ENCODE data around the gene FCHO2. TPM values are rescaled to one million over a fixed set of nuclear protein-coding genes. Genes with fewer than 3 reads are reported as not detected.
A peak's percentile ranks its signal among the peaks of the same experiment; 100 is the strongest.

Gene FCHO2
- total RNA-seq, 2 experiments from 2014 or later, result 0.54 to 0.93 TPM

- DNase-seq, result no peak
- H3K4me3 Mint-ChIP-seq, result peak within 1 kb of the TSS; percentile 37
- CTCF ChIA-PET, result no interaction called here
- peaks cover 22% of the 10 kb centered on the region for H3K4me1 Mint-ChIP-seq (ENCODE audit: low read depth)
- no peaks in the 10 kb centered on the region for H3K36me3 Mint-ChIP-seq (ENCODE audit: low read depth)
- H3K27me3 Mint-ChIP-seq (ENCODE audit: low read depth), result peaks cover 67% of the 10 kb centered on the region
- H3K9me3 Mint-ChIP-seq, result no peaks in the 10 kb centered on the region
- no peak within 1 kb of the TSS for H3K27ac Mint-ChIP-seq
- intact Hi-C loops (cut with micrococcal nuclease), result no loop called here
Measured at GRCh38 chr5:73120222-73121118, 164.6 kb downstream of the FCHO2 start, which contains the start of gene TMEM171. Gene TMEM171, plus strand, starts transcription at chr5:73120575. Its CDS starts 2,799 bp downstream, at chr5:73123374.

- H3K4me1 Mint-ChIP-seq (ENCODE audit: low read depth), result peaks cover 22% of the 10 kb centered on the region
- no peaks in the 10 kb centered on the region for H3K9me3 Mint-ChIP-seq
- intact Hi-C loops (cut with micrococcal nuclease), result no loop called here
- H3K4me3 Mint-ChIP-seq, result peak overlapping the region; percentile 37
- CTCF ChIA-PET, result no interaction called here
- H3K27ac Mint-ChIP-seq, result no peak overlapping the region
- H3K27me3 Mint-ChIP-seq (ENCODE audit: low read depth), result peaks cover 67% of the 10 kb centered on the region
- DNase-seq, result no peak
- H3K36me3 Mint-ChIP-seq (ENCODE audit: low read depth), result no peaks in the 10 kb centered on the region
Measured at GRCh38 chr5:73121119-73121463, 165.2 kb downstream of the FCHO2 start.

- CTCF ChIA-PET, result no interaction called here
- intact Hi-C loops (cut with micrococcal nuclease), result loop anchor here (1.0 kb wide), 1 partner anchor 37 kb away; no protein-coding TSS in a partner anchor
- H3K4me3 Mint-ChIP-seq, result no peak overlapping the region
- no peaks in the 10 kb centered on the region for H3K9me3 Mint-ChIP-seq
- no peak overlapping the region for H3K27ac Mint-ChIP-seq
- peaks cover 60% of the 10 kb centered on the region for H3K27me3 Mint-ChIP-seq (ENCODE audit: low read depth)
- DNase-seq, result peak; percentile 18
- H3K36me3 Mint-ChIP-seq (ENCODE audit: low read depth), result no peaks in the 10 kb centered on the region
- H3K4me1 Mint-ChIP-seq (ENCODE audit: low read depth), result peaks cover 22% of the 10 kb centered on the region
Measured at GRCh38 chr5:73122875-73123810, 167.3 kb downstream of the FCHO2 start.

- intact Hi-C loops (cut with micrococcal nuclease), result no loop called here
Measured at GRCh38 chr5:73125289-73125688, 169.4 kb downstream of the FCHO2 start.

GRCh38 chr5:73126381-73126780 is 170.5 kb downstream of the FCHO2 start:
- Mint-ChIP-seq H3K27me3 (ENCODE audit: low read depth) (peaks cover 62% of the 10 kb centered on the region), H3K9me3 (no peaks in the 10 kb centered on the region), H3K4me1 (ENCODE audit: low read depth) (peaks cover 11% of the 10 kb centered on the region), H3K4me3 (no peak overlapping the region), H3K27ac (no peak overlapping the region), H3K36me3 (ENCODE audit: low read depth) (no peaks in the 10 kb centered on the region)
- CTCF ChIA-PET, result no interaction called here
- intact Hi-C loops (cut with micrococcal nuclease), result no loop called here
- DNase-seq, result no peak

More at GRCh38 chr5:73125289-73125688, 169.4 kb downstream of the FCHO2 start:
- H3K36me3 Mint-ChIP-seq (ENCODE audit: low read depth), result no peaks in the 10 kb centered on the region
- no peak overlapping the region for H3K4me3 Mint-ChIP-seq
- H3K27ac Mint-ChIP-seq, result no peak overlapping the region
- DNase-seq, result no peak
- H3K9me3 Mint-ChIP-seq, result no peaks in the 10 kb centered on the region
- CTCF ChIA-PET, result no interaction called here
- H3K4me1 Mint-ChIP-seq (ENCODE audit: low read depth), result peaks cover 15% of the 10 kb centered on the region
- peaks cover 60% of the 10 kb centered on the region for H3K27me3 Mint-ChIP-seq (ENCODE audit: low read depth)

- CTCF ChIA-PET, result no interaction called here
- H3K36me3 Mint-ChIP-seq (ENCODE audit: low read depth), result no peaks in the 10 kb centered on the region
- H3K9me3 Mint-ChIP-seq, result no peaks in the 10 kb centered on the region
- H3K27ac Mint-ChIP-seq, result no peak overlapping the region
- H3K4me1 Mint-ChIP-seq (ENCODE audit: low read depth), result peaks cover 11% of the 10 kb centered on the region
- intact Hi-C loops (cut with micrococcal nuclease), result no loop called here
- no peak for DNase-seq
- H3K27me3 Mint-ChIP-seq (ENCODE audit: low read depth), result peaks cover 58% of the 10 kb centered on the region
- H3K4me3 Mint-ChIP-seq, result no peak overlapping the region
Measured at GRCh38 chr5:73126957-73127356, 171.1 kb downstream of the FCHO2 start.

GRCh38 chr5:73129143-73129542 is 173.3 kb downstream of the FCHO2 start:
- no peak for DNase-seq
- Mint-ChIP-seq H3K4me3 (no peak overlapping the region), H3K36me3 (ENCODE audit: low read depth) (no peaks in the 10 kb centered on the region), H3K27ac (no peak overlapping the region), H3K4me1 (ENCODE audit: low read depth) (no peaks in the 10 kb centered on the region), H3K9me3 (no peaks in the 10 kb centered on the region), H3K27me3 (ENCODE audit: low read depth) (peaks cover 63% of the 10 kb centered on the region)
- intact Hi-C loops (cut with micrococcal nuclease), result no loop called here
- CTCF ChIA-PET, result no interaction called here

- Mint-ChIP-seq H3K4me3 (no peak overlapping the region), H3K27me3 (ENCODE audit: low read depth) (peaks cover 70% of the 10 kb centered on the region), H3K36me3 (ENCODE audit: low read depth) (no peaks in the 10 kb centered on the region), H3K27ac (no peak overlapping the region), H3K9me3 (no peaks in the 10 kb centered on the region), H3K4me1 (ENCODE audit: low read depth) (no peaks in the 10 kb centered on the region)
- CTCF ChIA-PET, result interaction anchor here (0.6 kb wide), 1 partner anchor 151 kb away, joined by 4 read pairs; no protein-coding TSS in a partner anchor
- no peak for DNase-seq
- intact Hi-C loops (cut with micrococcal nuclease), result no loop called here
Measured at GRCh38 chr5:73130811-73131210, 175.0 kb downstream of the FCHO2 start.

GRCh38 chr5:73131711-73132425 is 176.0 kb downstream of the FCHO2 start:
- no peak for DNase-seq
- no peak overlapping the region for H3K4me3 Mint-ChIP-seq
- H3K36me3 Mint-ChIP-seq (ENCODE audit: low read depth), result no peaks in the 10 kb centered on the region
- H3K4me1 Mint-ChIP-seq (ENCODE audit: low read depth), result no peaks in the 10 kb centered on the region
- no peak overlapping the region for H3K27ac Mint-ChIP-seq
- intact Hi-C loops (cut with micrococcal nuclease), result no loop called here
- H3K27me3 Mint-ChIP-seq (ENCODE audit: low read depth), result peaks cover 69% of the 10 kb centered on the region
- H3K9me3 Mint-ChIP-seq, result no peaks in the 10 kb centered on the region
- CTCF ChIA-PET, result no interaction called here

- CTCF ChIA-PET, result no interaction called here
- H3K27ac Mint-ChIP-seq, result no peak overlapping the region
- no peak overlapping the region for H3K4me3 Mint-ChIP-seq
- H3K9me3 Mint-ChIP-seq, result no peaks in the 10 kb centered on the region
- no peak for DNase-seq
- intact Hi-C loops (cut with micrococcal nuclease), result no loop called here
- peaks cover 76% of the 10 kb centered on the region for H3K27me3 Mint-ChIP-seq (ENCODE audit: low read depth)
- H3K36me3 Mint-ChIP-seq (ENCODE audit: low read depth), result no peaks in the 10 kb centered on the region
- H3K4me1 Mint-ChIP-seq (ENCODE audit: low read depth), result no peaks in the 10 kb centered on the region
Measured at GRCh38 chr5:73132759-73133158, 176.9 kb downstream of the FCHO2 start.

GRCh38 chr5:73135021-73135420 is 179.2 kb downstream of the FCHO2 start:
- Mint-ChIP-seq H3K27me3 (ENCODE audit: low read depth) (peaks cover 72% of the 10 kb centered on the region), H3K27ac (no peak overlapping the region), H3K9me3 (no peaks in the 10 kb centered on the region), H3K4me1 (ENCODE audit: low read depth) (no peaks in the 10 kb centered on the region), H3K36me3 (ENCODE audit: low read depth) (no peaks in the 10 kb centered on the region), H3K4me3 (no peak overlapping the region)
- CTCF ChIA-PET, result interaction anchor here (0.9 kb wide), 1 partner anchor 81 kb away, joined by 3 read pairs; no protein-coding TSS in a partner anchor
- intact Hi-C loops (cut with micrococcal nuclease), result no loop called here
- DNase-seq, result no peak
